ENCODE measurements around the gene TRIM65.
"Not testable (repeated sequence)": the region's sequence is repeated elsewhere in the genome, so short reads cannot be mapped to it uniquely, and the experiment has no call there.

Gene TRIM65

GRCh38 chr17:75898065-75898464 lies 1.3 kb upstream of the TRIM65 start:
- no peak for FAIRE-seq

GRCh38 chr17:75897160-75898019 lies 639 bp upstream of the TRIM65 start:
- DNase-seq (ENCODE audit: insufficient read length, low spot score) (no peak), FAIRE-seq (peak; percentile 31)

More at GRCh38 chr17:75898065-75898464, 1.3 kb upstream of the TRIM65 start:
- DNase-seq (ENCODE audit: insufficient read length, low spot score) = no peak

DNA sequence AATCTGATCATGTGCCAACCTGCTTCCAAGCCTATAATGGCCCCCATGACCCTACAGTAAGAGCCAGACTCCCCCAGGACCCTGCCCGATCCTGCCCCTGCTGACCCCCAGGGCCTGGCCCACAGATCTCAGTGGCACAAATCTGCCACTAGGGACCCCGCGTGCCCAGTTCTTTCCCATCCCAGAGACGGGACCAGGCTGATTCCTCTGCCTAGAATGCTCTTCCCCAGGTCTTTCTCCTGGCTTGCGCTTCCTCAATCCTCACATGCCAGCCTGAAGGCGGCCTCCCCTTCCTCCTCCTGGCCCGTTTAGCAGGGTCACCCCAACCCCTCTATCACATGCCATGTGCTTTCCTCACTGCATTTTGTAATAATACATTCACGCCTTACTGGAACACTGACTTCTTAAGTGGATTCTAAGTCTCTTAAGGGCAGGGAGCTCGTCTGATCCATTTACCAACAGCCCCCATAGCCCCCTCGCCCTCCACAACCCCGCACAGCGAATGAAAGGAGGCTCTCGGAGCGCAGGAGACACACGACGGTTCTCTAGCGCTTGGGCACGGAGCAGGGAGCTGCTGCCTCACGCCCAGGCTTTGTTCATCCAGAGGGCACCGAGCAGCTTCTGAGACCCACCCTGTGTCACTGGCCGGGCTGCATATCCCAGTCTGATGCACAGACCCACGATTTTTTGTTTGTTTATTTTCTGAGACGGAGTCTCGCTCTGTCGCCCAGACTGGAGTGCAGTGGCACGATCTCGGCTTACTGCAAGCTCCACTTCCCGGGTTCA lies 1.2 kb downstream of the TRIM65 start:
- DNase-seq (ENCODE audit: insufficient read length, low spot score) (peak; percentile 48), FAIRE-seq (peak; percentile 77)

GRCh38 chr17:75894049-75894733 lies 2.6 kb downstream of the TRIM65 start:
- FAIRE-seq = peak; percentile 87
- DNase-seq (ENCODE audit: insufficient read length, low spot score) = no peak

GRCh38 chr17:75893305-75894048 lies 3.3 kb downstream of the TRIM65 start:
- DNase-seq (ENCODE audit: insufficient read length, low spot score) (no peak), FAIRE-seq (no peak)

DNA sequence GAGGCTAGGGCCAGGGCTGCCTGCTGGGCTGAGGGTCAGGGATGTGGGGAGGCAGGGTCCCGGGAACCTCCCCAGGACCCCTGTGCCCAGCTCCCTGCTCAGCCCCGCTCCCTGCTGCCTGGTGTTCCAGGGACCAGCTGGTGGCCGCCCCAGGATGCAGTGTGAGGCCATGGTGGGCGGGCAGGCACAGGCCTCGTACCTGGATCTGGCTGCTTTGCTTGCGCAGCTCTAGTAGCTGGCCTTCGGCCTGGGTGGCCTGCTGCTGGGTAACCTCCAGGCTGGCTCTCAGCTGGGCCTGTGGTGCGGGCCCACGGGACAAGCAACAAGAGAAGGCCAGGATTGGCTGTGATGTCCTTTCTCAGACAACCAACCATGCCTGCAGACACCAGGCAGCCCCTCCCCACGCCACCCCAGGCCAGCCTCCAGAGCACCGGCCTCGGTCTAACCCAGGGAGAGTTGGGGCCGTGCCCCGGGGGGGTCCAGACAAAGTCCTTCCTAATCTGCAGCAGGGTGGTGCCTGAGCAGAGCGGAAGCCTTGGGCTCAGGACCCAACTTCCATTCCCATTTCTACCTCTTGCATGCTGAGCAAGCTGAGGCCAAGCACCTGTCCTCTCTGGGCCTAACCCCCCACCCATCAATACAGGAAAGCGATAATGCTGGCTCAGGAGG lies 4.1 kb downstream of the TRIM65 start:
- DNase-seq (ENCODE audit: insufficient read length, low spot score) (no peak), FAIRE-seq (no peak)

GRCh38 chr17:75891605-75892555 lies 4.9 kb downstream of the TRIM65 start:
- FAIRE-seq = peak; percentile 85
- no peak for DNase-seq (ENCODE audit: insufficient read length, low spot score)

GRCh38 chr17:75891022-75891604 lies 5.6 kb downstream of the TRIM65 start:
- FAIRE-seq = no peak

GRCh38 chr17:75889454-75889853 lies 7.3 kb downstream of the TRIM65 start:
- no peak for DNase-seq (ENCODE audit: insufficient read length, low spot score)
- FAIRE-seq = no peak

More at GRCh38 chr17:75891022-75891604, 5.6 kb downstream of the TRIM65 start:
- DNase-seq (ENCODE audit: insufficient read length, low spot score) = no peak

DNA sequence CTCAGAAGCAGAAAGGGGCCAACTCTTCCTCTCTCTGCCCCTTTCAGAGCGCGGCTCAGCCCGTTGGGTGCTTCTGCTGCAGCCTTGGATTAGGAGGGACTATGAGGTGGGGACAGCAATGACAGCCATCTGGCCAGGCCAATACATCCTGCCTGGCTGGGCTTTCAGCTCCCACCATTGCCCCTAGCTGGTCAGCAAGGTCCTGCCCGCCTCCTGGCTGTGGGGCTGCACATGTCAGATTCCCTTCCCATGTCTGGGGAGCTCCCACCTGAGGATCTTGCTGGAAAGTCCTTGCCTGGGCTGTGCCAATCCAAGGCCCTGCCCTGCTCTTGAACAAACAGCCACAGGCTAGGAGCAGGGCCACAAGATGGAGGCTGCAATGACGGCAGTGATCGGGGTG lies 8.3 kb downstream of the TRIM65 start:
- DNase-seq (ENCODE audit: insufficient read length, low spot score) = no peak
- FAIRE-seq = peak; percentile 59

GRCh38 chr17:75885860-75886259 lies 10.9 kb downstream of the TRIM65 start:
- not testable (repeated sequence) for FAIRE-seq

GRCh38 chr17:75885431-75885830 lies 11.3 kb downstream of the TRIM65 start:
- FAIRE-seq = no peak
- DNase-seq (ENCODE audit: insufficient read length, low spot score) = no peak

More at GRCh38 chr17:75885860-75886259, 10.9 kb downstream of the TRIM65 start:
- DNase-seq (ENCODE audit: insufficient read length, low spot score) = not testable (repeated sequence)

DNA sequence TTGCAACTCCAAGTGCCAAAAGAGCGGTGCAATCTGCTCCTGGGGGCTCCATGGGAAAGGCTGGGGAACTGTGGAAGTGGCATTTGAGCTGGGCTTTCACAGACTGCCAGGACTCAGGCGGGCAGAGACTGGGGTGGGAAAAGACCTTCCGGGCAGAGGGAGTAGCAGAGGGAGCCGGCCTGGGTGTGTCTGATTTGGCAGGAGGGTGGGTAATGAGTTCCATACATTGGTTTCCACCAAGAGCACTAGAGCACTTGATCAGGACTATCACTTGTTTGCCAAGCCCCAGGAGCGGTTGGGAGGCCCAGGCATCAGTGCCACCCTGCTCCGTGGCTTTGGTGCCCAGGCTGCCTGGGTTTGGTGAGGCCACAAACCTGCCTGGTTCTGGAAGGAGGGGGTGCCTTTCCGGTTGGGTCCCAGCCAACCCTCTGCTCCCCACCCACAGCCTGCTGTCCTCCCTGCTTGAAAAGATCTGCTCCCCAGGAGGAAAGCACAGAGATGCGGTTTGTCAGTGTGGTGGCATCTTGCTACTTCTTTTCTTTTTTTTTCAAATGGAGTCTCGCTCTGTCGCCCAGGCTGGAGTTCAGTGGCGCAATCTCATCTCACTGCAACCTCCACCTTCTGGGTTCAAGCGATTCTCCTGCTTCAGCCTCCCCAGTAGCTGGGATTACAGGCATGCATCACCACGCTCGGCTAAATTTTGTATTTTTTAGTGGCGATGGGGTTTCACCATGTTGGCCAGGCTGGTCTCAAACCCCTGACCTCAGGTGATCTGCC lies 14.9 kb downstream of the TRIM65 start:
- DNase-seq (ENCODE audit: insufficient read length, low spot score) = no peak
- no peak for FAIRE-seq

- DNase-seq (ENCODE audit: insufficient read length, low spot score) = no peak
- no peak for FAIRE-seq
Observed at GRCh38 chr17:75880266-75880665, 16.5 kb downstream of the TRIM65 start.

- peak; percentile 64 for DNase-seq (ENCODE audit: insufficient read length, low spot score)
- FAIRE-seq = peak; percentile 42
Observed at GRCh38 chr17:75878174-75878998, 18.4 kb downstream of the TRIM65 start, which contains the start of gene TRIM47. Gene TRIM47 (minus strand): TSS chr17:75878581. CDS start chr17:75878548, 33 bp downstream.

- DNase-seq (ENCODE audit: insufficient read length, low spot score) (peak; percentile 64), FAIRE-seq (peak; percentile 91)
Observed at GRCh38 chr17:75877752-75878173, 19.0 kb downstream of the TRIM65 start.

All from HTR-8/SVneo (cell line).